Measurements from ENCODE around the gene KCNC2. TPM values are rescaled to one million over a fixed set of nuclear protein-coding genes. Genes with fewer than 3 reads are reported as not detected.

Gene KCNC2
- total RNA-seq, 4 donors from 2014 or later: not detected

DNA sequence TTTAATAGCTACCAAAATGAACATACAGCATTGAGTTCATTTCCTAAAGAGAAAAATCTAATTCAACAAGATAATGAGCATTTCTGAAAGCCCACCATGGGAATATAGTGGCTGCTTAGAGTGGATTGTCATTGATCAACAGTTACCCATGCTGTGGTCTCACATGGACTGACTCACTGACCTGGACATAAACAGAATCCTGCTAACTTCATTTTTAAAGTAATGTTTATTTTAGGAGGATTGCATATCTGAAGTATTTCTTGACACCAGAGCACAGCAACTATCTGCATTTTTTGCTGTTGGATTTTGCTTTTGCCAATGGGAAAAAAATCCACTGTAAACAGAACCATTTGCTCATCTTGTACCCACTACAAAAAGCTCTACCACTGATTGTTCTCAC lies 71.7 kb downstream of the KCNC2 start:
- TF ChIP-seq CTCF (IDR thresholded peaks at IDR 0.05): no peak

GRCh38 chr12:75135026-75135425 lies 74.6 kb downstream of the KCNC2 start:
- no peak for TF ChIP-seq CTCF (IDR thresholded peaks at IDR 0.05)
- no peak for ATAC-seq (ENCODE audit: low FRiP score)
- DNase-seq (ENCODE audit: low spot score): no peak

More for the DNA sequence above, 71.7 kb downstream of the KCNC2 start:
- no peak for ATAC-seq (ENCODE audit: low FRiP score)
- no peak for DNase-seq (ENCODE audit: low spot score)

DNA sequence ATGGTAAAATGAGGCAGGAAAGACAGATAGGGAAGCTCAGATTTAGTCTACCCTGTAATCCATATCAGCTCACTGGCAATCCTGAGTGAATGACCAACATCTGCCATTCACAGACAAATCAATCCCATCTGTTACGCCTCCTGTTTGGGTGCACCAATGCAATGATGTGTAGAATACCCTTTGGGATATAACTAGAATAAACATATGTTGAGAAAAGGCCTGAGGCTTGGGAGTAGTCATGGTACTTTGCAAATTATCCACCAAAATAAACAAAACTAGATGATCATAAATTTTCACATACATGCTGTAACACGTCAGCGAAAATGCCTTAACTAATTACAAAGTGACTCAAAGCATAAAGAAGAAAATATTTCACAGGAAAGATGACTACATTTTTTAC lies 78.8 kb downstream of the KCNC2 start:
- DNase-seq (ENCODE audit: low spot score): no peak
- no peak for TF ChIP-seq CTCF (IDR thresholded peaks at IDR 0.05)
- no peak for ATAC-seq (ENCODE audit: low FRiP score)

DNA sequence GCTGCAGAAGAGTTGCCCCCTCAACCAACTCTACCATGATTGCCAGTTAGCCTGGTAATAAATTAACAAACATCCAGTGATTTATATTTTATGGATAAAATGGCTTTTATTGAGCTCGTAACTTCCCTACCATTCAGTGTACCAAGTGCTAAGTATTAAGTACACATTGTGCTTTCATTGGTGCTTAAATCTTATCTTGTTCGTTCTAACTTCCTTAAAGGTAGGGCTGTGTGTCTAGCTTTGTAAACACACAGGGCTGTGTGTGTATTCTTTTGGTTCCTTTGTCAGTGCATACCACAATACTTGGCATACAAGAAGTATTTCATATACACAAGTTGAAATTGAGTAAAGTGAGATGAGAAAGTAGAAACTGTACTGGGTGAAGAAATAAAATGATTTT lies 80.4 kb downstream of the KCNC2 start:
- ATAC-seq (ENCODE audit: low FRiP score) (no peak), DNase-seq (ENCODE audit: low spot score) (no peak)
- no peak for TF ChIP-seq CTCF (IDR thresholded peaks at IDR 0.05)

DNA sequence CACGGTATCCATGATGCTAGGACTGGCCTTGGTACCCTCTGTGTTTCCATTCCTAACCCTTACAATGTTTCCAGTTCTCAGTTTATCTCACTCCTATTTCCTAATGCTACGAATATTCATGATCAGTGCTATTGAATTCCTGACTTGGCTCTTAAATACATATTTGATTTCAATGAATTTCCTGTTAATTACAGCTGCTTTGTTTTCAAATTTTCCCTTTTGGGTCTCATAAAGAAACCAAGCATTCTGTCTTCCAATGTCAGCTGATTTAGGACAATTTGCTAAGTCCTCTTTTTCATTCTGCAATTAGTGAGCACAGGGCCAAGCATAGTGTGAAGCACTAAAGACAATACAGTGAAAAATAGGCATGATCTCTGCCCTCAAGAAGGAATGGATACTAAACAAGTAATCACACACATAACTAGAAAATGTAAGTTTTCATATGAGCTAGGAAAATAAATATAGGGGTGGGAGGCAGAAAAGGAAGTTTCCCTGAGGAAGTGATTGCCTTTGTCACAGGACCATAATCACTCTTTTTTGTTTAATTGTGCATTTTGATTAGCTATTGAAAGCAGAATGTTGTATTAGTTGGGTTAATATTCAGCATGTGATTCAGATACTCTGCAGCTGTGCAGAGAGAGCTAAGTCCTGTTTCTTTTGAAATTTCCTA lies 88.5 kb downstream of the KCNC2 start:
- DNase-seq (ENCODE audit: low spot score) (no peak), ATAC-seq (ENCODE audit: low FRiP score) (no peak)
- no peak for TF ChIP-seq CTCF (IDR thresholded peaks at IDR 0.05)

GRCh38 chr12:75120311-75120711 lies 89.3 kb downstream of the KCNC2 start:
- no peak for TF ChIP-seq CTCF (IDR thresholded peaks at IDR 0.05)
- DNase-seq (ENCODE audit: low spot score) (no peak), ATAC-seq (ENCODE audit: low FRiP score) (no peak)

GRCh38 chr12:75116646-75117198 lies 92.9 kb downstream of the KCNC2 start:
- ATAC-seq (ENCODE audit: low FRiP score) (no peak), DNase-seq (ENCODE audit: low spot score) (no peak)
- no peak for TF ChIP-seq CTCF (IDR thresholded peaks at IDR 0.05)

All from omental fat pad (tissue), 4 donors.